ENCODE results near the gene S100A14.
"Not testable (repeated sequence)": the region's sequence is repeated elsewhere in the genome, so short reads cannot be mapped to it uniquely, and the experiment has no call there.

Gene S100A14

GRCh38 chr1:153588482-153588881 lies 27.6 kb downstream of the S100A14 start:
- DNase-seq: no peak

GRCh38 chr1:153588033-153588432 lies 28.1 kb downstream of the S100A14 start:
- DNase-seq: not testable (repeated sequence)

- DNase-seq: no peak
These were observed 28.8 kb downstream of the S100A14 start for GRCh38 chr1:153587314-153587713.

- no peak for DNase-seq
These were observed 29.8 kb downstream of the S100A14 start for GRCh38 chr1:153586347-153586746.

GRCh38 chr1:153585006-153585405 lies 31.1 kb downstream of the S100A14 start:
- no peak for DNase-seq

GRCh38 chr1:153583976-153584375 lies 32.1 kb downstream of the S100A14 start:
- no peak for DNase-seq

GRCh38 chr1:153583514-153583913 lies 32.6 kb downstream of the S100A14 start:
- DNase-seq: not testable (repeated sequence)

- not testable (repeated sequence) for DNase-seq
These were observed 33.3 kb downstream of the S100A14 start for GRCh38 chr1:153582836-153583235.

GRCh38 chr1:153578936-153579335 lies 37.2 kb downstream of the S100A14 start:
- DNase-seq: no peak

- no peak for DNase-seq
These were observed 37.6 kb downstream of the S100A14 start for GRCh38 chr1:153578490-153578889.

- peak in 21 of 56 donors; percentile 5 to 64 (median 29) for DNase-seq
These were observed 38.5 kb downstream of the S100A14 start for GRCh38 chr1:153577624-153578051.

GRCh38 chr1:153577138-153577537 lies 39.0 kb downstream of the S100A14 start:
- DNase-seq: no peak

- not testable (repeated sequence) for DNase-seq
These were observed 40.6 kb downstream of the S100A14 start for GRCh38 chr1:153575497-153575896.

GRCh38 chr1:153575081-153575491 lies 41.0 kb downstream of the S100A14 start:
- DNase-seq: not testable (repeated sequence)

- no peak for DNase-seq
These were observed 42.8 kb downstream of the S100A14 start for GRCh38 chr1:153573351-153573750.

- DNase-seq: peak in 52 of 56 donors; percentile 11 to 89 (median 66)
These were observed 43.5 kb downstream of the S100A14 start for GRCh38 chr1:153572569-153573015.

GRCh38 chr1:153571706-153572105 lies 44.4 kb downstream of the S100A14 start:
- DNase-seq: no peak

- no peak for DNase-seq
These were observed 45.3 kb downstream of the S100A14 start for GRCh38 chr1:153570874-153571273.

- DNase-seq: no peak
These were observed 46.7 kb downstream of the S100A14 start for GRCh38 chr1:153569465-153569864.

GRCh38 chr1:153568367-153569099 lies 47.6 kb downstream of the S100A14 start:
- DNase-seq: peak in 52 of 56 donors; percentile 22 to 88 (median 65)

GRCh38 chr1:153567621-153568366 lies 48.3 kb downstream of the S100A14 start:
- DNase-seq: peak in 1 of 56 donors; percentile 25

Data from amygdala (tissue), 56 donors.